Measurements from ENCODE around the gene UNC13B. TPM values are rescaled to one million over a fixed set of nuclear protein-coding genes. Genes with fewer than 3 reads are reported as not detected.

The UNC13B gene
- total and polyA plus RNA-seq, 2 experiments from 2014 or later, result 8.7 to 52.1 TPM

DNA sequence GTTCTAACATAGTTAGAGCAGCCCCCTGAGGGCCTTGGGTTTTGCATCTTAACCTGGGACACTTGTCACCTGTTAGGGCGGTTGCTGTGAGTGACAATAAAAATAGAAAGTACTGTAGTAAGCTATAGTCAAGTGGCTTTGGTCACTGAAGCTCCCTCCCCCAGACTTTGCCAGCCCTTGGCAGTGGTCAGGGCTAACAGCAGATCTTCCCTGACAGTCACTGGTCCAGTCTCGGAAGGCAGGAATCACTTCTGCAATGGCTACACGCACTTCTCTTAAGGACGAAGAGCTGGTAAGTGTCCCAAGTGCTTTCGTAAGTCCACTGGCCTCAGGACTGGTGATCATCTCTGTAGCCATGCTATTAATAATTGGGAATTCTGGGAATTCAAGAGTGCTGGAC, 213.1 kb downstream of the UNC13B start:
- H3K27me3 Mint-ChIP-seq (ENCODE audit: insufficient read depth, low read depth, poor library complexity), result no peaks in the 10 kb centered on the region
- DNase-seq (ENCODE audit: low spot score), result no peak
- H3K4me1 Mint-ChIP-seq, result no peaks in the 10 kb centered on the region
- Histone ChIP-seq H3K27ac (ENCODE audit: low read depth) (no peak overlapping the region), H3K4me1 (ENCODE audit: insufficient read depth) (no peaks in the 10 kb centered on the region), H4K20me1 (replicated peaks; ENCODE audit: insufficient read depth) (no peaks in the 10 kb centered on the region), H3F3A (replicated peaks; ENCODE audit: low read depth) (no peaks in the 10 kb centered on the region), H2AFZ (no peak overlapping the region), H3K9me2 (ENCODE audit: insufficient read depth) (no peaks in the 10 kb centered on the region), H3K36me3 (ENCODE audit: insufficient read depth) (no peaks in the 10 kb centered on the region; the same call in 1 of the 2 replicates), H3K79me2 (replicated peaks; ENCODE audit: insufficient read depth) (no peaks in the 10 kb centered on the region), H3K4me2 (no peak overlapping the region), H3K4me3 (no peak overlapping the region), H3K27me3 (ENCODE audit: insufficient read depth) (no peaks in the 10 kb centered on the region)
- TF ChIP-seq ZNF331 (CRISPR knock-in tag; IDR thresholded peaks at IDR 0.05; ENCODE audit: low read depth) (no peak), ZNF114 (CRISPR knock-in tag; IDR thresholded peaks at IDR 0.05) (no peak), CTCF (conservative IDR thresholded peaks at IDR 0.05; ENCODE audit: low read depth in 2 of 2) (no peak), POLR2AphosphoS5 (IDR thresholded peaks at IDR 0.05; ENCODE audit: low read depth) (no peak), EZH2phosphoT487 (IDR thresholded peaks at IDR 0.05; ENCODE audit: unreplicated experiment) (no peak), EZH2 (IDR thresholded peaks at IDR 0.05; ENCODE audit: low read depth, unreplicated experiment) (no peak)
- no peak for ATAC-seq
- H3K9me3 Mint-ChIP-seq, result no peaks in the 10 kb centered on the region
- no peak overlapping the region for H3K27ac Mint-ChIP-seq
- H3K4me3 Mint-ChIP-seq, result no peak overlapping the region
- no peaks in the 10 kb centered on the region for H3K36me3 Mint-ChIP-seq (ENCODE audit: low read depth)

- Mint-ChIP-seq H3K27ac (no peak overlapping the region), H3K4me1 (no peaks in the 10 kb centered on the region), H3K27me3 (ENCODE audit: insufficient read depth, low read depth, poor library complexity) (no peaks in the 10 kb centered on the region), H3K36me3 (ENCODE audit: low read depth) (peaks cover 2% of the 10 kb centered on the region; the same call in 1 of the 3 replicates), H3K9me3 (no peaks in the 10 kb centered on the region), H3K4me3 (no peak overlapping the region)
- no peak for TF ChIP-seq JUNB (IDR thresholded peaks at IDR 0.05; ENCODE audit: unreplicated experiment)
- no peak for TF ChIP-seq CTCF (conservative IDR thresholded peaks at IDR 0.05; ENCODE audit: low read depth in 2 of 2)
- Histone ChIP-seq H3K9me2 (ENCODE audit: insufficient read depth) (no peaks in the 10 kb centered on the region), H3K79me2 (replicated peaks; ENCODE audit: insufficient read depth) (no peaks in the 10 kb centered on the region), H3K27ac (ENCODE audit: low read depth) (no peak overlapping the region), H3K27me3 (ENCODE audit: insufficient read depth) (no peaks in the 10 kb centered on the region), H3K4me2 (no peak overlapping the region), H3K4me1 (ENCODE audit: insufficient read depth) (no peaks in the 10 kb centered on the region), H3F3A (replicated peaks; ENCODE audit: low read depth) (no peaks in the 10 kb centered on the region), H3K4me3 (no peak overlapping the region), H2AFZ (no peak overlapping the region), H4K20me1 (replicated peaks; ENCODE audit: insufficient read depth) (peaks cover 5% of the 10 kb centered on the region; the same call in 1 of the 2 replicates), H3K36me3 (ENCODE audit: insufficient read depth) (no peaks in the 10 kb centered on the region; the same call in 1 of the 2 replicates)
- DNase-seq (ENCODE audit: low spot score), result no peak
- no peak for ATAC-seq
Observed at GRCh38 chr9:35380039-35380438, 218.2 kb downstream of the UNC13B start.
